A549 (cell line): ENCODE data around the gene WDR77. TPM values are rescaled to one million over a fixed set of nuclear protein-coding genes. Genes with fewer than 3 reads are reported as not detected.

Experiments
- ATAC-seq, 2 experiments: fragments of 200-7000 bp in 1 of 2; fragments of >200 bp in 1 of 2; cut with Nextera tagmentation in 1 of 2; cut with Tn5 transposase in 1 of 2; 3 replicates each; pipeline versions ENCODE4 v1.8.0 to v1.9.1; 2018 to 2020; ENCODE audit warnings: mild to moderate bottlenecking in 1 of 2, moderate library complexity in 1 of 2
- CTCF ChIA-PET: fragments of 300-600 bp; sonication (Branson Sonifier 250); formaldehyde crosslinking; extraction: SDS; loops from one replicate; lab custom pipeline; 2021; ENCODE audit warnings: antibody characterized with exemption, inconsistent platforms; lab: Yijun Ruan, JAX
- POLR2A ChIA-PET: fragments of 350-600 bp; formaldehyde crosslinking; extraction: SDS; loops from one replicate; lab custom pipeline; 2021; ENCODE audit warnings: antibody characterized with exemption, inconsistent platforms; lab: Yijun Ruan, JAX
- DNase-seq, 2 experiments: peaks; one replicate each; pipeline versions ENCODE4 v3.0.0 to v3.0.0-alpha.2; 2011 to 2016; ENCODE audit warnings: low read depth in 1 of 2, low spot score in 1 of 2
- FAIRE-seq: peaks from 2 replicates; lab custom pipeline; 2011; peaks lifted over from hg19 to GRCh38; lab: Jason Lieb, UNC
- H3K27ac ChIP-seq, 2 experiments: fragments of >200 bp; sonication (Bioruptor Twin); formaldehyde crosslinking; 3 replicates each; pipeline ENCODE4 v1.5.1; 2016 to 2017
- H3K4me1 ChIP-seq: fragments of >200 bp; sonication (Bioruptor Twin); formaldehyde crosslinking; 3 replicates; pipeline ENCODE4 v1.6.1; 2016
- H3K4me2 ChIP-seq: fragments of >200 bp; sonication (Bioruptor Twin); formaldehyde crosslinking; 3 replicates; pipeline ENCODE4 v1.6.1; 2016
- H3K4me3 ChIP-seq: fragments of >200 bp; sonication (Bioruptor Twin); formaldehyde crosslinking; 3 replicates; pipeline ENCODE4 v1.5.1; 2016
- H3K9me3 ChIP-seq: fragments of >200 bp; sonication (Bioruptor Twin); formaldehyde crosslinking; 3 replicates; pipeline ENCODE4 v1.6.1; 2016
- CHD4 ChIP-seq: fragments of 200-600 bp; sonication (generic); IDR thresholded peaks from 2 replicates; pipeline ENCODE4 v1.6.1; 2016; ENCODE audit warnings: antibody characterized with exemption, mild to moderate bottlenecking, borderline replicate concordance
- ELK1 ChIP-seq: fragments of 150-350 bp; IDR thresholded peaks from 2 replicates; pipeline ENCODE4 v1.6.1; 2014; ENCODE audit warnings: low read depth, mild to moderate bottlenecking, low read length
- HEYL ChIP-seq: fragments of 250-450 bp; sonication (Bioruptor Pico); IDR thresholded peaks from 2 replicates; pipeline ENCODE4 v1.8.0; 2021; ENCODE audit warnings: mild to moderate bottlenecking, moderate library complexity
- HOXB5 ChIP-seq: fragments of 250-450 bp; sonication (Bioruptor Pico); IDR thresholded peaks from 2 replicates; pipeline ENCODE4 v1.5.0; 2020; ENCODE audit warnings: mild to moderate bottlenecking, moderate library complexity
- KDM1A ChIP-seq: fragments of 200-600 bp; sonication (generic); IDR thresholded peaks from 2 replicates; pipeline ENCODE4 v1.6.1; 2016; ENCODE audit warnings: low read depth, mild to moderate bottlenecking
- KDM5A ChIP-seq: fragments of 200-600 bp; sonication (generic); IDR thresholded peaks from 2 replicates; pipeline ENCODE4 v1.6.1; 2016; ENCODE audit warnings: antibody characterized with exemption, mild to moderate bottlenecking
- MAFK ChIP-seq: fragments of 450-650 bp; IDR thresholded peaks from 2 replicates; pipeline ENCODE4 v1.6.1; 2014; ENCODE audit not compliant: partially characterized antibody
- MYC ChIP-seq: IDR thresholded peaks from 2 replicates; pipeline ENCODE4 v1.6.1; 2012; ENCODE audit warnings: mild to moderate bottlenecking, inconsistent platforms, low read length, improper control_type of control experiment, borderline replicate concordance
- POLR2A ChIP-seq: IDR thresholded peaks from 2 replicates; pipeline ENCODE4 v1.6.1; 2012; ENCODE audit warnings: mild to moderate bottlenecking, low read length
- POLR2AphosphoS2 ChIP-seq: conservative IDR thresholded peaks from 2 replicates; pipeline ENCODE4 v1.6.1; 2012; ENCODE audit warnings: low read length, improper control_type of control experiment, inconsistent platforms
- RAD21 ChIP-seq, 2 experiments: fragments of >200 bp in 1 of 2; sonication (Bioruptor Twin) in 1 of 2; formaldehyde crosslinking in 1 of 2; IDR thresholded peaks in 1 of 2; conservative IDR thresholded peaks in 1 of 2; 2 replicates in 1 of 2; 3 replicates in 1 of 2; pipeline ENCODE4 v1.6.1; 2012 to 2018; ENCODE audit warnings: inconsistent platforms in 1 of 2
- RCOR1 ChIP-seq: fragments of 150-350 bp; IDR thresholded peaks from 2 replicates; pipeline ENCODE4 v1.6.1; 2014; ENCODE audit warnings: antibody characterized with exemption, low read length, low read depth
- REST ChIP-seq: fragments of 200-600 bp; sonication (generic); IDR thresholded peaks from 2 replicates; pipeline ENCODE4 v1.6.1; 2016; ENCODE audit warnings: antibody characterized with exemption, mild to moderate bottlenecking, moderate library complexity
- RFX5 ChIP-seq: fragments of 450-650 bp; IDR thresholded peaks from 2 replicates; pipeline ENCODE4 v1.7.1; 2014; ENCODE audit warnings: antibody characterized with exemption, mild to moderate bottlenecking, moderate library complexity
- RNF2 ChIP-seq: fragments of 200-600 bp; sonication (generic); IDR thresholded peaks from 2 replicates; pipeline ENCODE4 v1.6.1; 2016; ENCODE audit warnings: low read depth, mild to moderate bottlenecking, antibody characterized with exemption, moderate library complexity, borderline replicate concordance
- USF2 ChIP-seq: fragments of 450-650 bp; IDR thresholded peaks from 2 replicates; pipeline ENCODE4 v1.6.1; 2014; ENCODE audit warnings: antibody characterized with exemption
- ZFP36 ChIP-seq: fragments of 450-650 bp; IDR thresholded peaks from 2 replicates; pipeline ENCODE4 v1.6.1; 2014; ENCODE audit warnings: borderline replicate concordance; ENCODE audit not compliant: partially characterized antibody
- ZNF302 ChIP-seq: fragments of 250-450 bp; sonication (Bioruptor Pico); IDR thresholded peaks from 2 replicates; pipeline ENCODE4 v1.9.0; 2021; ENCODE audit warnings: inconsistent platforms, mild to moderate bottlenecking, moderate library complexity
- ZSCAN20 ChIP-seq: fragments of 250-450 bp; sonication (Bioruptor Pico); IDR thresholded peaks from 2 replicates; pipeline ENCODE4 v1.8.0; 2022; ENCODE audit warnings: mild to moderate bottlenecking, moderate library complexity
- WGBS: methylation state at CpG from one replicate; pipeline ENCODE4 v1.1.6; 2017; ENCODE audit errors: missing lambda C conversion rate; 5-methylcytosine and 5-hydroxymethylcytosine counted together
- polyA plus RNA-seq, 4 experiments: library from polyadenylated mRNA; depleted of rRNA in 3 of 4; stranded (reverse); fragments of >200 nt; fragmentation: RNase III in 1 of 4; extraction: RNeasy Plus Mini Kit Qiagen cat#74134 plus additional on column Dnase treatment in 1 of 4; gene quantifications; 2 replicates in 3 of 4; 3 replicates in 1 of 4; pipeline ENCODE4 v1.2.3, GENCODE V29; 2011 to 2017

WDR77 gene
- polyA plus RNA-seq, 2 of the 4 experiments (the other 2 are of a cell fraction): 53.0 to 122 TPM

- TF ChIP-seq REST (no peak), HOXB5 (CRISPR knock-in tag) (no peak), MYC (no peak), RNF2 (no peak), POLR2A (no peak), ZFP36 (no peak), HEYL (CRISPR knock-in tag) (no peak), USF2 (no peak)
Observed at GRCh38 chr1:111471538-111471937, 22.5 kb upstream of the WDR77 start (continued).

- POLR2A ChIA-PET: no interaction called here
- no peak overlapping the region for H3K4me2 ChIP-seq
- no peak overlapping the region for H3K27ac ChIP-seq
- ATAC-seq (no peak), DNase-seq (no peak), FAIRE-seq (no peak)
- 87% methylated on average over 3 of the region's 3 CpGs for WGBS
- TF ChIP-seq MYC (no peak), RCOR1 (no peak), RFX5 (no peak), ZSCAN20 (CRISPR knock-in tag) (no peak), KDM5A (no peak), RAD21 (conservative IDR thresholded peaks at IDR 0.05 in 1 of 2, IDR thresholded peaks at IDR 0.05 in 1 of 2) (no peak)
- H3K4me1 ChIP-seq: no peaks in the 10 kb centered on the region
- H3K9me3 ChIP-seq: no peaks in the 10 kb centered on the region
- H3K4me3 ChIP-seq: no peak overlapping the region
- CTCF ChIA-PET: interaction anchor here (0.8 kb wide), 1 partner anchor 10 kb away, joined by 3 read pairs; no protein-coding TSS in a partner anchor
Observed at GRCh38 chr1:111471012-111471411, 22.0 kb upstream of the WDR77 start.

- H3K4me3 ChIP-seq: no peak overlapping the region
- no peak overlapping the region for H3K27ac ChIP-seq
- POLR2A ChIA-PET: no interaction called here
- no peak overlapping the region for H3K4me2 ChIP-seq
- no peak for TF ChIP-seq KDM1A
- no peak for TF ChIP-seq RNF2
- no peak for TF ChIP-seq HOXB5 (CRISPR knock-in tag)
- TF ChIP-seq CHD4: no peak
- TF ChIP-seq MAFK: no peak
- no peak for TF ChIP-seq ZNF302 (CRISPR knock-in tag)
- no peak for TF ChIP-seq POLR2AphosphoS2
- no peak for TF ChIP-seq ELK1
- no peak for TF ChIP-seq RAD21 (conservative IDR thresholded peaks at IDR 0.05 in 1 of 2, IDR thresholded peaks at IDR 0.05 in 1 of 2)
- DNase-seq (no peak), ATAC-seq (no peak), FAIRE-seq (no peak)
- 96% methylated on average over 5 of the region's 5 CpGs for WGBS
- CTCF ChIA-PET: no interaction called here
- no peaks in the 10 kb centered on the region for H3K4me1 ChIP-seq
- no peaks in the 10 kb centered on the region for H3K9me3 ChIP-seq
Observed at GRCh38 chr1:111470596-111470995, 21.5 kb upstream of the WDR77 start.
